Common myeloid progenitor, CD34-positive (primary cell): ENCODE measurements around the gene OR13J1.

ENCODE experiments used
- CTCF ChIA-PET: fragments of 350-600 bp; sonication (Branson Sonifier 250); formaldehyde crosslinking; loops from one replicate; lab custom pipeline; 2021; ENCODE audit warnings: antibody characterized with exemption; lab: Charles Lee
- POLR2A ChIA-PET: fragments of 350-600 bp; sonication (Branson Sonifier 250); formaldehyde crosslinking; loops from one replicate; lab custom pipeline; 2021; ENCODE audit warnings: antibody characterized with exemption; lab: Charles Lee
- DNase-seq, 3 donors: peaks; one replicate each; pipeline versions ENCODE4 v3.0.0 to v3.0.0-alpha.2; 2013
- H3K27ac ChIP-seq, 2 experiments: 1 replicate in 1 of 2; 2 replicates in 1 of 2; pipeline ENCODE4 v1.7.0; 2013; ENCODE audit warnings: inconsistent platforms in 2 of 2, low read length in 2 of 2, mild to moderate bottlenecking in 2 of 2, low read depth in 1 of 2, moderate library complexity in 1 of 2; ENCODE audit not compliant: severe bottlenecking in 2 of 2, insufficient read depth in 1 of 2, poor library complexity in 1 of 2
- H3K27me3 ChIP-seq, 5 experiments: replicated peaks in 2 of 5; 1 replicate in 3 of 5; 2 replicates in 2 of 5; pipeline versions ENCODE4 v1.6.1 to v1.7.0; 2013; ENCODE audit warnings: low read length in 4 of 5, mild to moderate bottlenecking in 2 of 5, moderate library complexity in 2 of 5, inconsistent platforms in 1 of 5; ENCODE audit not compliant: insufficient read depth in 5 of 5, control insufficient read depth in 4 of 5
- H3K36me3 ChIP-seq, 4 experiments: 1 replicate in 2 of 4; 2 replicates in 2 of 4; pipeline versions ENCODE4 v1.6.1 to v1.7.0; 2013; ENCODE audit warnings: low read length in 3 of 4, control low read depth in 1 of 4, mild to moderate bottlenecking in 1 of 4; ENCODE audit not compliant: control insufficient read depth in 4 of 4, insufficient read depth in 4 of 4
- H3K4me1 ChIP-seq, 4 experiments: 1 replicate in 3 of 4; 2 replicates in 1 of 4; pipeline versions ENCODE4 v1.6.1 to v1.7.1; 2013; ENCODE audit warnings: low read length in 3 of 4, mild to moderate bottlenecking in 3 of 4, control low read depth in 1 of 4, inconsistent platforms in 1 of 4, moderate library complexity in 1 of 4; ENCODE audit not compliant: control insufficient read depth in 4 of 4, insufficient read depth in 4 of 4; ENCODE audit errors: control extremely low read depth in 1 of 4
- H3K4me3 ChIP-seq, 7 experiments: 1 replicate in 4 of 7; 2 replicates in 3 of 7; pipeline versions ENCODE4 v1.5.1 to v1.7.0; 2013; ENCODE audit warnings: mild to moderate bottlenecking in 7 of 7, low read length in 6 of 7, moderate library complexity in 6 of 7, inconsistent platforms in 2 of 7, low read depth in 2 of 7, control low read depth in 1 of 7; ENCODE audit not compliant: insufficient read depth in 4 of 7, control insufficient read depth in 1 of 7; ENCODE audit errors: extremely low read depth in 1 of 7
- H3K9me3 ChIP-seq, 5 experiments: 1 replicate in 4 of 5; 2 replicates in 1 of 5; pipeline versions ENCODE4 v1.6.1 to v1.7.1; 2013; ENCODE audit warnings: low read length in 4 of 5, mild to moderate bottlenecking in 2 of 5, inconsistent platforms in 1 of 5, low read depth in 1 of 5, moderate library complexity in 1 of 5; ENCODE audit not compliant: control insufficient read depth in 4 of 5, insufficient read depth in 2 of 5; ENCODE audit errors: control extremely low read depth in 1 of 5
- WGBS: methylation state at CpG from one replicate; pipeline ENCODE4 v1.1.5; 2013; ENCODE audit not compliant: insufficient coverage; 5-methylcytosine and 5-hydroxymethylcytosine counted together

OR13J1 gene

DNA sequence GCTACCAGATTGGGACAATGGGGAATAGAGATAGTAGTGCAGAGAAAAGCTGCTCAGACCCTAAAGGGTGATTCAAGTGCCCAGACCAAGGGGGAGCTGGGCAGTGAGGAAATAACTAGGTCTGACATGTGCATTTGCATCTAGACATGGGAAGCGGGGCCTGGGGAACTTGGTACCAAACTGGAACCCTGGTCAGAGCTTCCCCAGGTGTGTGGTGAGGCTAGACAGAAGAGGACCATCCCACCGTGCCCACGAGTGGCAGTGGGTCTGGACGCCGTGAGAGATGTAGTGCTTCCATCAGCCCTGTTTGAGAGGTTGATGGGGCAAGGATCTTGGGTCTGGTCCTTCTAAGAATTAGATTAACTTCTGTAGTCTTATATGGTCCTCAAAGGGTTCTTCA lies 33.6 kb downstream of the OR13J1 start:
- Histone ChIP-seq H3K27ac (no peak overlapping the region), H3K27me3 (peaks cover 0 to 57% (median 23%) of the 10 kb centered on the region in 5 experiments), H3K4me1 (peaks cover 4 to 25% (median 15%) of the 10 kb centered on the region in 4 experiments), H3K4me3 (no peak overlapping the region), H3K9me3 (no peaks in the 10 kb centered on the region), H3K36me3 (no peaks in the 10 kb centered on the region)
- ChIA-PET CTCF (interaction anchor here (0.9 to 4.8 kb wide), 10 partner anchors 8 to 105 kb away, joined by 3 to 35 read pairs (median 5); partner anchors contain the start of genes CREB3, FAM221B, NPR2 and TLN1), POLR2A (no interaction called here)
- 100% methylated on average over 5 of the region's 5 CpGs for WGBS
- no peak for DNase-seq

DNA sequence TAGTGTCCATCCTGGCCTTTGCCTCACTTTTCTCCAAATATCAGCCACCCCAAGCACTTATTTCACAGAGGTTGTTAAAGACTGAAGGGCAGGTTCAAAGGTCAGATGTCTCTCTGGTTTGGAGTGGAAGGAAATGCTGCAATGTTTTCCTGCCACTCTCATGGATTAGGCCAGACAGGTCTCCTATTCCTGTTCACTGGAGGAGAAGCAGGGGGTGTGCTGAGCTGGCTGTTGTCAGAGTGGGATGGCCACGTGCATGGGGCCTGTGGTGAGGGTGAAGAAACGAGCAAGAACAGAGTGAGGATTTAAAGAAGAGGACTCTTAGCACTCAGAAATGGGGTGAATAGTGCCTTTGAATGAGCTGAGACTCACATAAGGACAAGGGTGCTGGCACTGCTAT lies 34.4 kb downstream of the OR13J1 start:
- DNase-seq, result no peak
- POLR2A ChIA-PET, result interaction anchor here (0.5 kb wide), 1 partner anchor 19 kb away, joined by 3 read pairs; no protein-coding TSS in a partner anchor

GRCh38 chr9:35835216-35835632 lies 35.0 kb downstream of the OR13J1 start:
- H3K9me3 ChIP-seq, result no peaks in the 10 kb centered on the region
- H3K4me3 ChIP-seq, result no peak overlapping the region
- no peaks in the 10 kb centered on the region for H3K36me3 ChIP-seq
- peak in 1 of 3 donors; percentile 28 for DNase-seq
- CTCF ChIA-PET, result interaction anchor here (0.7 to 4.8 kb wide), 16 partner anchors 9 to 104 kb away, joined by 3 to 35 read pairs (median 4); partner anchors contain the start of genes CREB3, FAM221B, NPR2 and TLN1
- peaks cover 0 to 46% (median 20%) of the 10 kb centered on the region in 5 experiments for H3K27me3 ChIP-seq
- POLR2A ChIA-PET, result no interaction called here
- WGBS, result 100% methylated on average over 3 of the region's 3 CpGs
- H3K27ac ChIP-seq, result no peak overlapping the region
- peaks cover 4 to 25% (median 15%) of the 10 kb centered on the region in 4 experiments for H3K4me1 ChIP-seq

More for the DNA sequence above, 34.4 kb downstream of the OR13J1 start:
- no peaks in the 10 kb centered on the region for H3K36me3 ChIP-seq
- CTCF ChIA-PET, result interaction anchor here (0.7 to 4.8 kb wide), 19 partner anchors 9 to 354 kb away, joined by 3 to 35 read pairs (median 4); partner anchors contain the start of genes CREB3, FAM221B, NPR2 and TLN1
- peaks cover 0 to 51% (median 20%) of the 10 kb centered on the region in 5 experiments for H3K27me3 ChIP-seq
- no peaks in the 10 kb centered on the region for H3K9me3 ChIP-seq
- H3K4me3 ChIP-seq, result no peak overlapping the region
- 85% methylated on average over 2 of the region's 2 CpGs for WGBS
- no peak overlapping the region for H3K27ac ChIP-seq
- H3K4me1 ChIP-seq, result peaks cover 4 to 25% (median 15%) of the 10 kb centered on the region in 4 experiments

- WGBS, result 87% methylated on average over 13 of the region's 14 CpGs
- Histone ChIP-seq H3K36me3 (no peaks in the 10 kb centered on the region), H3K27me3 (peaks cover 0 to 39% (median 18%) of the 10 kb centered on the region in 5 experiments), H3K4me1 (peaks cover 4 to 25% (median 20%) of the 10 kb centered on the region in 4 experiments), H3K27ac (no peak overlapping the region), H3K4me3 (peak overlapping the region in 1 of 7 experiments; percentile 31), H3K9me3 (no peaks in the 10 kb centered on the region)
- DNase-seq, result no peak
- CTCF ChIA-PET, result interaction anchor here (0.7 to 4.8 kb wide), 17 partner anchors 8 to 155 kb away, joined by 3 to 35 read pairs (median 4); partner anchors contain the start of genes FAM221B, NPR2 and TMEM8B
- POLR2A ChIA-PET, result interaction anchor here (1.7 kb wide), 1 partner anchor 102 kb away, joined by 5 read pairs; the partner anchor contains the start of genes CREB3 and TLN1
These were observed 35.7 kb downstream of the OR13J1 start for GRCh38 chr9:35834260-35835215.

DNA sequence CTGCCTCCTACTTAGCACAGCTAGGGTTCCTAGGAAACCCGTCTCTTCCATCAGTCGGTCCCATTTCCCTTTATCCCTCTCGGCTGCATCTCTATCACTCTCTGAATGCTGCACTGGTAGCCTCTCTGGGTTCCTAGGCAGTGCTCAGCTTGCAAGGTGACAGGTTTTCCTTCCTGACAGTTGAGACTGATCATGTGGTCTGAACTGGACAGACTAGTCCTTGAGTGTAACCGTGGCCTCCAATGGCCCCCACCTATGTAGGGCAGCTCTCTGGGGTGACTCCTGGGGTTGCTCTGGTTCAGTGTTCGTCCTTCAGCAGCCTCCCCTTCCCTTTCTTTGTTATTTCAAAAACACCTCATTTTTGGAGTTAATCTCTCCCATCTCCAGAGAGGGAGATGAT lies 37.4 kb downstream of the OR13J1 start:
- DNase-seq, result no peak
- no peaks in the 10 kb centered on the region for H3K36me3 ChIP-seq
- peaks cover 4 to 32% (median 30%) of the 10 kb centered on the region in 4 experiments for H3K4me1 ChIP-seq
- CTCF ChIA-PET, result interaction anchor here (0.6 to 4.4 kb wide), 14 partner anchors 7 to 58 kb away, joined by 3 to 28 read pairs (median 3); partner anchors contain the start of gene NPR2
- H3K27ac ChIP-seq, result no peak overlapping the region
- 72% methylated on average over 4 of the region's 5 CpGs for WGBS
- POLR2A ChIA-PET, result interaction anchor here (1.7 kb wide), 1 partner anchor 100 kb away, joined by 5 read pairs; the partner anchor contains the start of genes CREB3 and TLN1
- H3K9me3 ChIP-seq, result no peaks in the 10 kb centered on the region
- peaks cover 0 to 22% (median 8%) of the 10 kb centered on the region in 5 experiments for H3K27me3 ChIP-seq
- H3K4me3 ChIP-seq, result no peak overlapping the region

GRCh38 chr9:35831040-35831439 lies 39.2 kb downstream of the OR13J1 start:
- H3K27me3 ChIP-seq, result peaks cover 0 to 9% (median 5%) of the 10 kb centered on the region in 5 experiments
- ChIA-PET CTCF (interaction anchor here (0.6 to 1.6 kb wide), 6 partner anchors 9 to 134 kb away, joined by 3 to 5 read pairs (median 3); no protein-coding TSS in a partner anchor), POLR2A (no interaction called here)
- peaks cover 4 to 32% (median 30%) of the 10 kb centered on the region in 4 experiments for H3K4me1 ChIP-seq
- no peak overlapping the region for H3K4me3 ChIP-seq
- H3K36me3 ChIP-seq, result no peaks in the 10 kb centered on the region
- no peaks in the 10 kb centered on the region for H3K9me3 ChIP-seq
- no peak for DNase-seq
- 100% methylated on average over 2 of the region's 4 CpGs for WGBS
- no peak overlapping the region for H3K27ac ChIP-seq
